Duodenal mucosa (tissue), 2 donors: ENCODE results near the gene NLRP14.

ENCODE experiments used
- H3K27ac ChIP-seq: one replicate; pipeline ENCODE4 v1.7.0; 2013; ENCODE audit warnings: low read depth, low read length
- H3K27me3 ChIP-seq, 2 donors: one replicate each; pipeline ENCODE4 v1.7.0; 2013; ENCODE audit warnings: low read length in 2 of 2, control low read depth in 1 of 2; ENCODE audit not compliant: insufficient read depth in 2 of 2, control insufficient read depth in 1 of 2
- H3K36me3 ChIP-seq, 2 donors: one replicate each; pipeline ENCODE4 v1.7.0; 2013; ENCODE audit warnings: low read length in 2 of 2, control low read depth in 1 of 2; ENCODE audit not compliant: insufficient read depth in 2 of 2, control insufficient read depth in 1 of 2
- H3K4me1 ChIP-seq, 2 donors: one replicate each; pipeline ENCODE4 v1.7.0; 2013; ENCODE audit warnings: low read length in 2 of 2, control low read depth in 1 of 2; ENCODE audit not compliant: insufficient read depth in 2 of 2, control insufficient read depth in 1 of 2
- H3K4me3 ChIP-seq, 2 donors: one replicate each; pipeline ENCODE4 v1.7.0; 2013; ENCODE audit warnings: low read length in 2 of 2, low read depth in 1 of 2
- H3K9ac ChIP-seq, 2 donors: one replicate each; pipeline ENCODE4 v1.7.0; 2013; ENCODE audit warnings: low read length in 2 of 2, low read depth in 1 of 2
- H3K9me3 ChIP-seq, 2 donors: one replicate each; pipeline ENCODE4 v1.7.0; 2013; ENCODE audit warnings: low read length in 2 of 2, control low read depth in 1 of 2; ENCODE audit not compliant: control insufficient read depth in 1 of 2

The NLRP14 gene

DNA sequence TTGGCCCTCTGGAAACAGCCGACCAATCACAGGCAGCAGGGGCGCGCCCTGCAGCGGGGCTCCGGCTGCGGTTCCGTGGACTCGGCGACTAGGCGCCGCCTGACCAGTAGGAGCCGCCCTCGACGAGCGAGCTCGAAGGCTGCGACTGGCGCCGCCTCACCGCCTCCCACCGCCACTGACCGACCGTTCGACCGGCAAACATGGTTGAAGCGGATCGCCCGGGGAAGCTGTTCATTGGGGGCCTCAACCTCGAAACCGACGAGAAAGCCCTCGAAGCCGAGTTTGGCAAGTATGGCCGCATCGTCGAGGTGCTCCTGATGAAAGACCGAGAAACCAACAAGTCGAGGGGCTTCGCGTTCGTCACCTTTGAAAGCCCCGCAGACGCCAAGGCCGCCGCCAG is 68.6 kb downstream of the NLRP14 start, which contains the start of gene RBMXL2:
TSS of gene RBMXL2 (plus strand) at position 78 of the 400 bp plus-strand sequence. CDS start at position 201, 123 bp downstream.
- Histone ChIP-seq H3K27me3 (no peaks in the 10 kb centered on the region), H3K4me3 (no peak within 1 kb of the TSS)

GRCh38 chr11:7089328-7090251 is 69.3 kb downstream of the NLRP14 start:
- Histone ChIP-seq H3K9ac (no peak overlapping the region), H3K27ac (no peak overlapping the region), H3K36me3 (no peaks in the 10 kb centered on the region), H3K9me3 (no peaks in the 10 kb centered on the region), H3K4me3 (no peak overlapping the region), H3K27me3 (no peaks in the 10 kb centered on the region), H3K4me1 (no peaks in the 10 kb centered on the region)

More for the DNA sequence above, 68.6 kb downstream of the NLRP14 start, which contains the start of gene RBMXL2:
- Histone ChIP-seq H3K4me1 (no peaks in the 10 kb centered on the region), H3K27ac (no peak within 1 kb of the TSS), H3K9me3 (no peaks in the 10 kb centered on the region), H3K9ac (no peak within 1 kb of the TSS), H3K36me3 (no peaks in the 10 kb centered on the region)

GRCh38 chr11:7098235-7098832 is 78.1 kb downstream of the NLRP14 start:
- Histone ChIP-seq H3K9ac (no peak overlapping the region), H3K4me3 (no peak overlapping the region), H3K9me3 (no peaks in the 10 kb centered on the region), H3K36me3 (no peaks in the 10 kb centered on the region), H3K27me3 (no peaks in the 10 kb centered on the region), H3K4me1 (no peaks in the 10 kb centered on the region), H3K27ac (no peak overlapping the region)

- no peaks in the 10 kb centered on the region for H3K27me3 ChIP-seq
- H3K4me3 ChIP-seq, result no peak overlapping the region
- no peak overlapping the region for H3K27ac ChIP-seq
These were observed 95.5 kb downstream of the NLRP14 start for GRCh38 chr11:7115780-7116179.

GRCh38 chr11:7116370-7116769 is 96.1 kb downstream of the NLRP14 start:
- no peaks in the 10 kb centered on the region for H3K36me3 ChIP-seq
- H3K4me1 ChIP-seq, result no peaks in the 10 kb centered on the region
- H3K4me3 ChIP-seq, result no peak overlapping the region
- no peak overlapping the region for H3K27ac ChIP-seq
- no peaks in the 10 kb centered on the region for H3K9me3 ChIP-seq
- H3K9ac ChIP-seq, result no peak overlapping the region
- no peaks in the 10 kb centered on the region for H3K27me3 ChIP-seq

More at GRCh38 chr11:7115780-7116179, 95.5 kb downstream of the NLRP14 start:
- H3K9ac ChIP-seq, result no peak overlapping the region
- no peaks in the 10 kb centered on the region for H3K9me3 ChIP-seq
- H3K4me1 ChIP-seq, result no peaks in the 10 kb centered on the region
- no peaks in the 10 kb centered on the region for H3K36me3 ChIP-seq
